Gastrocnemius medialis (tissue), 4 donors: ENCODE results near the gene NRROS. TPM values are rescaled to one million over a fixed set of nuclear protein-coding genes. Genes with fewer than 3 reads are reported as not detected.
A peak's percentile ranks its signal among the peaks of the same experiment; 100 is the strongest.

Experiments used
- ATAC-seq, 2 donors: fragments of 150-250 bp; one replicate each; pipeline ENCODE4 v1.9.1; 2016
- DNase-seq, 2 donors: peaks; one replicate each; pipeline ENCODE4 v3.0.0-alpha.2; 2019
- H3K27ac ChIP-seq, 4 donors: fragments of 200-600 bp; sonication (generic); 1 replicate in 1 of 4; 2 replicates in 3 of 4; pipeline ENCODE4 v1.5.1; 2016 to 2018; ENCODE audit warnings: mild to moderate bottlenecking in 2 of 4, moderate library complexity in 1 of 4
- H3K27me3 ChIP-seq, 3 donors: fragments of 200-600 bp; sonication (generic) in 2 of 3; 1 replicate in 1 of 3; 2 replicates in 2 of 3; pipeline versions ENCODE4 v1.5.1 to v1.6.0; 2016 to 2019; ENCODE audit warnings: mild to moderate bottlenecking in 1 of 3, moderate library complexity in 1 of 3
- H3K36me3 ChIP-seq, 2 donors: fragments of 200-600 bp; sonication (generic) in 1 of 2; one replicate each; pipeline ENCODE4 v1.5.1; 2017 to 2018
- H3K4me1 ChIP-seq, 2 donors: fragments of 200-600 bp; sonication (generic) in 1 of 2; one replicate each; pipeline ENCODE4 v1.5.1; 2016 to 2017; ENCODE audit warnings: mild to moderate bottlenecking in 2 of 2
- H3K4me3 ChIP-seq, 4 donors: fragments of 200-600 bp; sonication (generic) in 3 of 4; 1 replicate in 1 of 4; 2 replicates in 3 of 4; pipeline ENCODE4 v1.5.1; 2016 to 2019; ENCODE audit warnings: mild to moderate bottlenecking in 2 of 4
- H3K9me3 ChIP-seq, 3 donors: fragments of 200-600 bp; sonication (generic) in 2 of 3; 1 replicate in 1 of 3; 2 replicates in 2 of 3; pipeline ENCODE4 v1.5.1; 2016 to 2019
- POLR2A ChIP-seq, 2 donors: fragments of 450-650 bp; IDR thresholded peaks; one replicate each; pipeline ENCODE4 v1.6.1; 2017; ENCODE audit warnings: antibody characterized with exemption in 2 of 2, mild to moderate bottlenecking in 2 of 2, moderate library complexity in 2 of 2
- in situ Hi-C, 4 donors: fragments of 200-750 bp; cut with MboI; loops; one replicate each; pipeline versions ENCODE4 v1.15.0 to v1.8.0; 2017; ENCODE audit warnings: low sequenced_read_pairs in 4 of 4
- intact Hi-C: fragments of 100-400 bp; cut with DNase I; formaldehyde crosslinking; loops from one replicate; pipeline ENCODE4 v1.15.1; 2023; ENCODE audit warnings: low total_unique reads
- total RNA-seq, 4 donors: library from RNA; depleted of rRNA; stranded (reverse); fragments of >200 nt; gene quantifications; one replicate each; pipeline versions ENCODE4 v1.1.0 to v1.2.3, GENCODE V29; 2016
- TF ChIP-seq, protein P1 (sequence below), 5 experiments: fragments of 450-650 bp in 3 of 5; fragments of 200-600 bp in 2 of 5; sonication (generic) in 2 of 5; IDR thresholded peaks in 4 of 5; conservative IDR thresholded peaks in 1 of 5; 1 replicate in 4 of 5; 2 replicates in 1 of 5; pipeline ENCODE4 v1.5.1; 2016 to 2019; ENCODE audit warnings: antibody characterized with exemption in 5 of 5, mild to moderate bottlenecking in 3 of 5, moderate library complexity in 3 of 5

Gene NRROS
- total RNA-seq, 4 donors from 2014 or later: 0.31 to 1.7 (median 0.96) TPM

GRCh38 chr3:196677353-196677752 lies 37.9 kb downstream of the NRROS start:
- intact Hi-C loops (no loop called here), in situ Hi-C loops (no loop called here)
- H3K36me3 ChIP-seq: no peaks in the 10 kb centered on the region
- H3K27ac ChIP-seq: no peak overlapping the region
- H3K9me3 ChIP-seq: no peaks in the 10 kb centered on the region
- ATAC-seq: no peak
- no peak for DNase-seq
- H3K4me1 ChIP-seq: no peaks in the 10 kb centered on the region
- H3K4me3 ChIP-seq: no peak overlapping the region
- H3K27me3 ChIP-seq: peaks cover 0 to 9% (median 0%) of the 10 kb centered on the region in 3 donors
- no peak for TF ChIP-seq POLR2A (IDR thresholded peaks at IDR 0.05)
- TF ChIP-seq, protein P1, sequence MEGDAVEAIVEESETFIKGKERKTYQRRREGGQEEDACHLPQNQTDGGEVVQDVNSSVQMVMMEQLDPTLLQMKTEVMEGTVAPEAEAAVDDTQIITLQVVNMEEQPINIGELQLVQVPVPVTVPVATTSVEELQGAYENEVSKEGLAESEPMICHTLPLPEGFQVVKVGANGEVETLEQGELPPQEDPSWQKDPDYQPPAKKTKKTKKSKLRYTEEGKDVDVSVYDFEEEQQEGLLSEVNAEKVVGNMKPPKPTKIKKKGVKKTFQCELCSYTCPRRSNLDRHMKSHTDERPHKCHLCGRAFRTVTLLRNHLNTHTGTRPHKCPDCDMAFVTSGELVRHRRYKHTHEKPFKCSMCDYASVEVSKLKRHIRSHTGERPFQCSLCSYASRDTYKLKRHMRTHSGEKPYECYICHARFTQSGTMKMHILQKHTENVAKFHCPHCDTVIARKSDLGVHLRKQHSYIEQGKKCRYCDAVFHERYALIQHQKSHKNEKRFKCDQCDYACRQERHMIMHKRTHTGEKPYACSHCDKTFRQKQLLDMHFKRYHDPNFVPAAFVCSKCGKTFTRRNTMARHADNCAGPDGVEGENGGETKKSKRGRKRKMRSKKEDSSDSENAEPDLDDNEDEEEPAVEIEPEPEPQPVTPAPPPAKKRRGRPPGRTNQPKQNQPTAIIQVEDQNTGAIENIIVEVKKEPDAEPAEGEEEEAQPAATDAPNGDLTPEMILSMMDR (IDR thresholded peaks at IDR 0.05 in 4 of 5, conservative IDR thresholded peaks at IDR 0.05 in 1 of 5): no peak

DNA sequence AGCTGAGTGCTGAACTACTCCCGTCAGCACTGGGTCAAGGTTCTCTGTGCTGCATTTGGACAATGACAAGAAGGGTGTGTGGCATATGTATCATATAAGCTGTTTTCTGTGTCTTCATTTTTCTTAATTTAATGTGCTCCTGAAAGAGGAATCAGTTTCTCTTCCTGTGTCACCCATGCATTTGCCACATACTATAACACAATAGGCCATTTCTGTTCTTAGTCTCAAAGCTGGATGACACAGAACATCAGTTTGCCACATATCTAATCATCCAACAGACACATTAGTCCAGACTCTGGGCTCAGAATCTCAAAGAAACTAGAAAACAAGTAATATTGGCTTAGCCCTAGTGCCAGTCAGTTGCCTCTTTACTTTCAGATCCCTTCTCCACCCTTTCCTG lies 38.4 kb downstream of the NRROS start:
- H3K27ac ChIP-seq: no peak overlapping the region
- no peaks in the 10 kb centered on the region for H3K9me3 ChIP-seq
- in situ Hi-C loops: no loop called here
- H3K4me3 ChIP-seq: no peak overlapping the region
- peaks cover 0 to 9% (median 0%) of the 10 kb centered on the region in 3 donors for H3K27me3 ChIP-seq
- DNase-seq: no peak
- H3K36me3 ChIP-seq: no peaks in the 10 kb centered on the region
- ATAC-seq: no peak
- intact Hi-C loops: no loop called here
- TF ChIP-seq, protein P1 (IDR thresholded peaks at IDR 0.05 in 4 of 5, conservative IDR thresholded peaks at IDR 0.05 in 1 of 5): no peak
- TF ChIP-seq POLR2A (IDR thresholded peaks at IDR 0.05): no peak
- H3K4me1 ChIP-seq: no peaks in the 10 kb centered on the region

GRCh38 chr3:196684548-196685407 lies 45.3 kb downstream of the NRROS start:
- TF ChIP-seq, protein P1 (IDR thresholded peaks at IDR 0.05 in 4 of 5, conservative IDR thresholded peaks at IDR 0.05 in 1 of 5): peak; percentile 81 to 91 (median 85)
- TF ChIP-seq POLR2A (IDR thresholded peaks at IDR 0.05): no peak
- H3K27me3 ChIP-seq: no peaks in the 10 kb centered on the region
- DNase-seq (peak; percentile 16 to 36), ATAC-seq (peak; percentile 55 to 85)
- in situ Hi-C loops: loop anchor here (5.0 to 10.0 kb wide), 4 partner anchors 70 to 150 kb away; no protein-coding TSS in a partner anchor
- intact Hi-C loops: loop anchor here (1.0 to 10.0 kb wide), 3 partner anchors 75 to 430 kb away; no protein-coding TSS in a partner anchor
- H3K4me1 ChIP-seq: peaks cover 0 to 6% of the 10 kb centered on the region in 2 donors
- H3K36me3 ChIP-seq: no peaks in the 10 kb centered on the region
- H3K27ac ChIP-seq: no peak overlapping the region
- peak overlapping the region in 2 of 4 donors; percentile 22 to 27 for H3K4me3 ChIP-seq
- no peaks in the 10 kb centered on the region for H3K9me3 ChIP-seq

GRCh38 chr3:196686436-196686835 lies 46.9 kb downstream of the NRROS start:
- DNase-seq: no peak
- Histone ChIP-seq H3K4me3 (no peak overlapping the region), H3K4me1 (peaks cover 0 to 6% of the 10 kb centered on the region in 2 donors), H3K9me3 (no peaks in the 10 kb centered on the region), H3K36me3 (no peaks in the 10 kb centered on the region), H3K27me3 (no peaks in the 10 kb centered on the region), H3K27ac (no peak overlapping the region)
- in situ Hi-C loops (loop anchor here (10.0 kb wide), 3 partner anchors 72 to 152 kb away; no protein-coding TSS in a partner anchor), intact Hi-C loops (loop anchor here (10.0 kb wide), 1 partner anchor 432 kb away; no protein-coding TSS in a partner anchor)
- TF ChIP-seq, protein P1 (IDR thresholded peaks at IDR 0.05 in 4 of 5, conservative IDR thresholded peaks at IDR 0.05 in 1 of 5): no peak
- TF ChIP-seq POLR2A (IDR thresholded peaks at IDR 0.05): no peak
- no peak for ATAC-seq
